Stomach (tissue), 19 donors: Measurements from ENCODE around the gene NMNAT2. TPM values are rescaled to one million over a fixed set of nuclear protein-coding genes. Genes with fewer than 3 reads are reported as not detected.

Experiments
- DNase-seq, 2 donors: peaks; one replicate each; pipeline versions ENCODE4 v3.0.0 to v3.0.0-alpha.2; 2013 to 2019
- H3K27ac ChIP-seq, 5 donors: fragments of 200-600 bp in 4 of 5; sonication (generic) in 4 of 5; one replicate each; pipeline ENCODE4 v1.5.1; 2013 to 2019; ENCODE audit warnings: mild to moderate bottlenecking in 1 of 5, moderate library complexity in 1 of 5
- H3K27me3 ChIP-seq, 3 donors: fragments of 200-600 bp; sonication (generic); one replicate each; pipeline ENCODE4 v1.5.1; 2017 to 2019; ENCODE audit warnings: mixed run types in 1 of 3
- H3K36me3 ChIP-seq, 4 donors: fragments of 200-600 bp; sonication (generic); 1 replicate in 3 of 4; 2 replicates in 1 of 4; pipeline ENCODE4 v1.5.1; 2016 to 2019
- H3K4me1 ChIP-seq, 4 donors: fragments of 200-600 bp; sonication (generic); one replicate each; pipeline ENCODE4 v1.5.1; 2016 to 2019
- H3K4me3 ChIP-seq, 4 donors: fragments of 200-600 bp; sonication (generic) in 3 of 4; one replicate each; pipeline ENCODE4 v1.5.1; 2016 to 2019; ENCODE audit warnings: mild to moderate bottlenecking in 1 of 4
- H3K9me3 ChIP-seq, 4 donors: fragments of 200-600 bp; sonication (generic); one replicate each; pipeline ENCODE4 v1.5.1; 2016 to 2019
- CTCF ChIP-seq, 7 experiments: fragments of 450-650 bp in 4 of 7; fragments of 200-600 bp in 3 of 7; sonication (generic) in 3 of 7; IDR thresholded peaks; one replicate each; pipeline ENCODE4 v1.5.1; 2016 to 2019; ENCODE audit warnings: antibody characterized with exemption in 7 of 7, control low read depth in 2 of 7, mild to moderate bottlenecking in 1 of 7
- EP300 ChIP-seq: sonication (generic); formaldehyde crosslinking; IDR thresholded peaks from one replicate; pipeline ENCODE4 v1.6.1; 2017; ENCODE audit warnings: antibody characterized with exemption
- POLR2A ChIP-seq, 4 donors: fragments of 450-650 bp; IDR thresholded peaks; one replicate each; pipeline ENCODE4 v1.6.1; 2016; ENCODE audit warnings: antibody characterized with exemption in 4 of 4, control low read depth in 2 of 4, mild to moderate bottlenecking in 1 of 4, moderate library complexity in 1 of 4
- POLR2AphosphoS5 ChIP-seq, 3 donors: sonication (generic); formaldehyde crosslinking; IDR thresholded peaks; one replicate each; pipeline ENCODE4 v1.6.1; 2016; ENCODE audit warnings: antibody characterized with exemption in 3 of 3
- WGBS, 5 donors: extraction: QIAGEN DNeasy Blood & Tissue Kit in 3 of 5; methylation state at CpG; one replicate each; pipeline versions ENCODE4 v1.1.5 to v1.1.7; 2013 to 2018; 5-methylcytosine and 5-hydroxymethylcytosine counted together
- intact Hi-C: fragments of 100-400 bp; cut with DNase I; formaldehyde crosslinking; loops from one replicate; pipeline ENCODE4 v1.15.1; 2023; ENCODE audit warnings: low total_unique reads
- long read RNA-seq, 10 donors: transcript quantifications; one replicate each; lab custom pipeline, GENCODE V29; 2026
- polyA plus RNA-seq, 3 donors: library from polyadenylated mRNA; stranded (reverse); fragments of 200-250 nt; gene quantifications; one replicate each; pipeline ENCODE4 v1.2.3, GENCODE V29; 2013
- total RNA-seq, 5 donors: library from RNA; depleted of rRNA; stranded (reverse); fragments of >200 nt; gene quantifications; one replicate each; pipeline versions ENCODE4 v1.1.0 to v1.2.3, GENCODE V29; 2014 to 2016
- donor health status: healthy with polysubstance abuse.
- donor health status: Bipolar disorder and iron deficiency.
- donor health status: healthy.

Gene NMNAT2
- 1 to 10 TPM in 2 of 5 donors, under 1 TPM in 2, not detected in 1; 0.45 to 1.3 (median 0.87) TPM for total RNA-seq
- polyA plus RNA-seq = under 1 TPM in 2 of 3 donors, not detected in 1; 0.06 to 0.13 TPM
- long read RNA-seq, donor 1, full-length matches to known transcripts = 1 of 1 reads
- long read RNA-seq, donor 1, partial matches to known transcripts = 0 of 1 reads
- long read RNA-seq, donor 1, other reads (novel, unspliced or antisense) = 0 of 1 reads
- long read RNA-seq, donor 2, full-length matches to known transcripts = 1 of 1 reads
- long read RNA-seq, donor 2, partial matches to known transcripts = 0 of 1 reads
- long read RNA-seq, donor 2, other reads (novel, unspliced or antisense) = 0 of 1 reads
- long read RNA-seq, donor 3, full-length matches to known transcripts = 1 of 1 reads
- long read RNA-seq, donor 3, partial matches to known transcripts = 0 of 1 reads
- long read RNA-seq, donor 3, other reads (novel, unspliced or antisense) = 0 of 1 reads
- long read RNA-seq, donor 4 = 0 reads
- long read RNA-seq, donor 5, full-length matches to known transcripts = 1 of 1 reads
- long read RNA-seq, donor 5, partial matches to known transcripts = 0 of 1 reads
- long read RNA-seq, donor 5, other reads (novel, unspliced or antisense) = 0 of 1 reads
- long read RNA-seq, donor 6 = 0 reads
- long read RNA-seq, donor 7, full-length matches to known transcripts = 5 of 5 reads
- long read RNA-seq, donor 7, partial matches to known transcripts = 0 of 5 reads
- long read RNA-seq, donor 7, other reads (novel, unspliced or antisense) = 0 of 5 reads
- long read RNA-seq, donor 8 = 0 reads
- long read RNA-seq, donor 9 = 0 reads
- long read RNA-seq, donor 10 = 0 reads

GRCh38 chr1:183417772-183418491 is at the start of gene NMNAT2:
Gene NMNAT2 (minus strand): TSS chr1:183418380. CDS start chr1:183418267, 113 bp downstream.
- WGBS, 5 donors = 2 to 3% (median 3%) methylated on average over 31 to 45 of the region's 45 CpGs
- Histone ChIP-seq H3K9me3 (no peaks in the 10 kb centered on the region), H3K4me3 (peak within 1 kb of the TSS; percentile 40 to 46 (median 42)), H3K27ac (no peak within 1 kb of the TSS), H3K36me3 (no peaks in the 10 kb centered on the region), H3K4me1 (peaks cover 19 to 25% (median 21%) of the 10 kb centered on the region in 4 donors), H3K27me3 (peaks cover 0 to 74% (median 49%) of the 10 kb centered on the region in 3 donors)
- intact Hi-C loops = no loop called here
- peak in 1 of 2 donors; percentile 72 for DNase-seq
- TF ChIP-seq CTCF (IDR thresholded peaks at IDR 0.05) = no peak
- TF ChIP-seq EP300 = no peak
- TF ChIP-seq POLR2A (IDR thresholded peaks at IDR 0.05) = no peak
- TF ChIP-seq POLR2AphosphoS5 (IDR thresholded peaks at IDR 0.05) = no peak

- Histone ChIP-seq H3K27ac (peak overlapping the region in 1 of 5 donors; percentile 9), H3K4me3 (no peak overlapping the region), H3K9me3 (no peaks in the 10 kb centered on the region), H3K4me1 (peaks cover 0 to 7% (median 0%) of the 10 kb centered on the region in 4 donors), H3K36me3 (no peaks in the 10 kb centered on the region), H3K27me3 (peaks cover 0 to 8% (median 0%) of the 10 kb centered on the region in 3 donors)
- DNase-seq = peak in 1 of 2 donors; percentile 40
- intact Hi-C loops = no loop called here
- 24 to 50% (median 45%) methylated on average over 1 of the region's 1 CpG for WGBS, 5 donors
- TF ChIP-seq EP300 (no peak), POLR2A (IDR thresholded peaks at IDR 0.05) (no peak), CTCF (IDR thresholded peaks at IDR 0.05) (no peak), POLR2AphosphoS5 (IDR thresholded peaks at IDR 0.05) (peak in 1 of 3 donors; percentile 34)
These were observed 49.5 kb upstream of the NMNAT2 start for GRCh38 chr1:183467687-183468086.

GRCh38 chr1:183466781-183467180 is 48.6 kb upstream of the NMNAT2 start:
- no peak for DNase-seq
- 47 to 62% (median 52%) methylated on average over 2 of the region's 2 CpGs for WGBS, 5 donors
- Histone ChIP-seq H3K4me1 (peaks cover 0 to 10% (median under 1%) of the 10 kb centered on the region in 4 donors), H3K36me3 (no peaks in the 10 kb centered on the region), H3K9me3 (no peaks in the 10 kb centered on the region), H3K27ac (no peak overlapping the region), H3K4me3 (no peak overlapping the region), H3K27me3 (peaks cover 0 to 8% (median 0%) of the 10 kb centered on the region in 3 donors)
- TF ChIP-seq POLR2A (IDR thresholded peaks at IDR 0.05) (no peak), CTCF (IDR thresholded peaks at IDR 0.05) (no peak), POLR2AphosphoS5 (IDR thresholded peaks at IDR 0.05) (no peak), EP300 (no peak)
- intact Hi-C loops = no loop called here

GRCh38 chr1:183463566-183463965 is 45.4 kb upstream of the NMNAT2 start:
- no peak for DNase-seq
- H3K9me3 ChIP-seq = no peaks in the 10 kb centered on the region
- no peaks in the 10 kb centered on the region for H3K36me3 ChIP-seq
- peaks cover 0 to 8% (median 0%) of the 10 kb centered on the region in 3 donors for H3K27me3 ChIP-seq
- 71 to 81% (median 72%) methylated on average over 2 of the region's 2 CpGs for WGBS, 5 donors
- intact Hi-C loops = no loop called here
- no peak overlapping the region for H3K27ac ChIP-seq
- H3K4me1 ChIP-seq = peaks cover 0 to 17% (median 5%) of the 10 kb centered on the region in 4 donors
- TF ChIP-seq POLR2AphosphoS5 (IDR thresholded peaks at IDR 0.05) (no peak), POLR2A (IDR thresholded peaks at IDR 0.05) (no peak), EP300 (no peak), CTCF (IDR thresholded peaks at IDR 0.05) (no peak)
- no peak overlapping the region for H3K4me3 ChIP-seq
